ENCODE data around the gene TBC1D22A. TPM values are rescaled to one million over a fixed set of nuclear protein-coding genes. Genes with fewer than 3 reads are reported as not detected.

Gene TBC1D22A
- total RNA-seq, 4 donors from 2014 or later: 15.6 to 21.7 (median 20.5) TPM

- Histone ChIP-seq H3K4me3 (no peak overlapping the region), H3K27ac (no peak overlapping the region), H3K4me1 (no peaks in the 10 kb centered on the region), H3K27me3 (no peaks in the 10 kb centered on the region), H3K9me3 (no peaks in the 10 kb centered on the region), H3K36me3 (peaks cover 0 to 45% (median 0%) of the 10 kb centered on the region in 3 donors)
- WGBS, 2 donors: 94 to 95% methylated on average over 8 of the region's 8 CpGs
- intact Hi-C loops (cut with DNase I): no loop called here
- no peak for DNase-seq
- no peak for TF ChIP-seq POLR2A (IDR thresholded peaks at IDR 0.05)
These were observed 243.3 kb downstream of the TBC1D22A start for GRCh38 chr22:47005506-47006408.

- H3K4me3 ChIP-seq: no peak overlapping the region
- DNase-seq: no peak
- H3K36me3 ChIP-seq: peaks cover 0 to 45% (median 0%) of the 10 kb centered on the region in 3 donors
- no peaks in the 10 kb centered on the region for H3K4me1 ChIP-seq
- intact Hi-C loops (cut with DNase I): no loop called here
- H3K27ac ChIP-seq: no peak overlapping the region
- H3K27me3 ChIP-seq: no peaks in the 10 kb centered on the region
- 95 to 99% methylated on average over 12 to 15 of the region's 15 CpGs for WGBS, 2 donors
- no peak for TF ChIP-seq CTCF (IDR thresholded peaks at IDR 0.05)
- no peak for TF ChIP-seq POLR2A (IDR thresholded peaks at IDR 0.05)
- H3K9me3 ChIP-seq: no peaks in the 10 kb centered on the region
These were observed 244.0 kb downstream of the TBC1D22A start for GRCh38 chr22:47006433-47006832.

GRCh38 chr22:47006869-47007268 is 244.4 kb downstream of the TBC1D22A start:
- Histone ChIP-seq H3K27me3 (no peaks in the 10 kb centered on the region), H3K36me3 (peaks cover 0 to 45% (median 0%) of the 10 kb centered on the region in 3 donors), H3K4me3 (no peak overlapping the region), H3K4me1 (no peaks in the 10 kb centered on the region), H3K9me3 (no peaks in the 10 kb centered on the region), H3K27ac (no peak overlapping the region)
- intact Hi-C loops (cut with DNase I): no loop called here
- WGBS, 2 donors: 94 to 100% methylated on average over 4 to 5 of the region's 5 CpGs
- DNase-seq: no peak
- TF ChIP-seq CTCF (IDR thresholded peaks at IDR 0.05): no peak
- no peak for TF ChIP-seq POLR2A (IDR thresholded peaks at IDR 0.05)

- Histone ChIP-seq H3K4me3 (no peak overlapping the region), H3K4me1 (no peaks in the 10 kb centered on the region), H3K36me3 (peaks cover 0 to 51% (median 0%) of the 10 kb centered on the region in 3 donors), H3K27ac (no peak overlapping the region), H3K9me3 (no peaks in the 10 kb centered on the region), H3K27me3 (no peaks in the 10 kb centered on the region)
- intact Hi-C loops (cut with DNase I): no loop called here
- TF ChIP-seq CTCF (IDR thresholded peaks at IDR 0.05) (no peak), POLR2A (IDR thresholded peaks at IDR 0.05) (no peak)
- WGBS, 2 donors: 100% methylated on average over 2 of the region's 2 CpGs; no CpG with 5 or more reads in 1 of the 2 donors
- no peak for DNase-seq
These were observed 245.0 kb downstream of the TBC1D22A start for GRCh38 chr22:47007496-47007895.

GRCh38 chr22:47008208-47008885 is 245.9 kb downstream of the TBC1D22A start:
- TF ChIP-seq POLR2A (IDR thresholded peaks at IDR 0.05) (no peak), CTCF (IDR thresholded peaks at IDR 0.05) (no peak)
- 94 to 98% methylated on average over 1 to 4 of the region's 5 CpGs for WGBS, 2 donors
- no peak for DNase-seq

More at GRCh38 chr22:47008208-47008885, 245.9 kb downstream of the TBC1D22A start:
- Histone ChIP-seq H3K36me3 (peaks cover 0 to 58% (median 0%) of the 10 kb centered on the region in 3 donors), H3K4me3 (no peak overlapping the region), H3K9me3 (no peaks in the 10 kb centered on the region), H3K27me3 (no peaks in the 10 kb centered on the region), H3K4me1 (no peaks in the 10 kb centered on the region), H3K27ac (no peak overlapping the region)
- intact Hi-C loops (cut with DNase I): no loop called here
